ENCODE results near the gene UNC79.

DNA sequence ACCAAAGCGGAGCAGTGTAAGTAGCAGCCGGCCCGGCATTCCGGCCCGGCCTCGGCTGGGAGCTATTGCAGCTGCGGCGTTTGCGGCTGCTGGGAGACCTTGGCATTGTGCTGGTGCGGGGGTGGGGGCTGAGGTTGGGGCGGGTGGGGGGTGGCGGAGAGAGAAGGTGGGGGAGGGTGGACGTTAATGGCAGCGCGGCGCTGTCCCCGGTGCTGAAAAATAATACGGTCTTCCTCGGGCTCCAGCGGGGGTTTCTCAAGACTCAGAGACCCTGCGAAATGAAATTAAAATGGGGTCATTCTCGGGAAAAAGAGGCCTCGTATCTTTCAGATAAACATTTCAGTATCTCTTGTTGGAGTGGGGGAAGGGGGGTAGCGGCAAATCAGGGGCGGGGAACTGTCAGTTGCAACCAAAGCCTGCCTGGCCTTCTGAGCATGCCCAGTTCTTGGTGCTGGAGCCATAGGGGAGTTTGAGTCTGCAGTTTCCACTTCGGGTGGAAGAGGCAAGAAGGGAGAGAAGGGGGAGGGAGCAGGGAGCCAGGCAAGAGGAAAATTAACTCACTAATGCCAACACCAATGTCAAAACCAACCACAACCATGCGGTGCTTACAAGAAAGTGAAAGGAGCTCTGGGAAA is 414 bp downstream of the UNC79 start:
- no peak for TF ChIP-seq POLR2A (IDR thresholded peaks at IDR 0.05; ENCODE audit: low read depth, low read length)
- TF ChIP-seq POLR2AphosphoS5 (IDR thresholded peaks at IDR 0.05; ENCODE audit: low read depth, low read length), result no peak
